WTC11 (cell line): Measurements from ENCODE around the gene ITPK1.

Experiments used
- CBFB ChIP-seq: sonication (generic); formaldehyde crosslinking; IDR thresholded peaks from 2 replicates; pipeline ENCODE4 v1.8.1; 2022; ENCODE audit warnings: mild to moderate bottlenecking, low read depth, missing genetic modification reagents
- FOXJ3 ChIP-seq: sonication (generic); formaldehyde crosslinking; IDR thresholded peaks from 2 replicates; pipeline ENCODE4 v1.9.0; 2021; ENCODE audit warnings: missing genetic modification reagents, mild to moderate bottlenecking, borderline replicate concordance
- NR2C2 ChIP-seq: sonication (generic); formaldehyde crosslinking; IDR thresholded peaks from 2 replicates; pipeline ENCODE4 v1.8.0; 2022; ENCODE audit warnings: mild to moderate bottlenecking, missing genetic modification reagents
- NR3C1 ChIP-seq: sonication (generic); formaldehyde crosslinking; conservative IDR thresholded peaks from 2 replicates; pipeline ENCODE4 v1.8.1; 2023; ENCODE audit warnings: low read depth, mild to moderate bottlenecking, missing genetic modification reagents
- TEAD1 ChIP-seq: sonication (generic); formaldehyde crosslinking; IDR thresholded peaks from 2 replicates; pipeline ENCODE4 v1.8.0; 2022; ENCODE audit warnings: mild to moderate bottlenecking, missing genetic modification reagents
- ZNF121 ChIP-seq: sonication (generic); formaldehyde crosslinking; IDR thresholded peaks from 2 replicates; pipeline ENCODE4 v1.8.0; 2023; ENCODE audit warnings: missing genetic modification reagents
- ZNF263 ChIP-seq: sonication (generic); formaldehyde crosslinking; IDR thresholded peaks from 2 replicates; pipeline ENCODE4 v1.8.1; 2022; ENCODE audit warnings: low read depth, mild to moderate bottlenecking, moderate library complexity, missing genetic modification reagents
- TF ChIP-seq, protein P1 (sequence below): sonication (generic); formaldehyde crosslinking; IDR thresholded peaks from 2 replicates; pipeline ENCODE4 v1.8.1; 2022; ENCODE audit warnings: missing genetic modification reagents, borderline replicate concordance
- TF ChIP-seq, protein P2 (sequence below): fragments of 200-600 bp; IDR thresholded peaks from 2 replicates; pipeline ENCODE4 v1.8.0; 2022; ENCODE audit warnings: antibody characterized with exemption
- TF ChIP-seq, protein P3 (sequence below): sonication (generic); formaldehyde crosslinking; IDR thresholded peaks from 2 replicates; pipeline ENCODE4 v1.8.1; 2023; ENCODE audit warnings: mild to moderate bottlenecking, missing genetic modification reagents
- TF ChIP-seq, protein P4 (sequence below): sonication (generic); formaldehyde crosslinking; IDR thresholded peaks from 2 replicates; pipeline ENCODE4 v1.8.0; 2022; ENCODE audit warnings: missing genetic modification reagents
- TF ChIP-seq, protein P5 (sequence below): sonication (generic); formaldehyde crosslinking; IDR thresholded peaks from 2 replicates; pipeline ENCODE4 v1.8.1; 2023; ENCODE audit warnings: mild to moderate bottlenecking, missing genetic modification reagents, moderate library complexity
- TF ChIP-seq, protein P6 (sequence below): sonication (generic); formaldehyde crosslinking; IDR thresholded peaks from 2 replicates; pipeline ENCODE4 v1.8.1; 2023; ENCODE audit warnings: mild to moderate bottlenecking, missing genetic modification reagents, moderate library complexity
- TF ChIP-seq, protein P7 (sequence below): sonication (generic); formaldehyde crosslinking; IDR thresholded peaks from 2 replicates; pipeline ENCODE4 v1.8.1; 2022; ENCODE audit warnings: low read depth, missing genetic modification reagents, borderline replicate concordance

DNA sequence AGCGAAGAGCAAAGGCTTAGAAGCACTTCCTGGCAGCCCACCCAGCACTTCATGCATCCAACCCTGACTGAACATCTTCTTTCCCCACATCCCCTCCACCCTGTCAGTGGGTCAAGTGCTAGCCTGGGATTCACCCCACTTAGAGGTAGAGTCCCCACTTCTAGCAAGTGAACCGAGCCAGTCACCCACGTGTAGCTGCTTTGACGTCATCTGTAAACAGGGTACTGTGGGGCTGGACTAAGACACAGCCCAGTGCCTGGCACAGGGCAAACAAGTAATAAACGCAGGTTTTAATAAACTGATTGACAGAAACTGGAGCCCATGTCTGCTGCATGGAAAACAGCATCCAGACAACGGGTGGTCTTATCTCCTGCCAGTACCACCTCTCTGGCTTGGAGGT is 61.7 kb downstream of the ITPK1 start:
- no peak for TF ChIP-seq NR2C2
- TF ChIP-seq, protein P1, sequence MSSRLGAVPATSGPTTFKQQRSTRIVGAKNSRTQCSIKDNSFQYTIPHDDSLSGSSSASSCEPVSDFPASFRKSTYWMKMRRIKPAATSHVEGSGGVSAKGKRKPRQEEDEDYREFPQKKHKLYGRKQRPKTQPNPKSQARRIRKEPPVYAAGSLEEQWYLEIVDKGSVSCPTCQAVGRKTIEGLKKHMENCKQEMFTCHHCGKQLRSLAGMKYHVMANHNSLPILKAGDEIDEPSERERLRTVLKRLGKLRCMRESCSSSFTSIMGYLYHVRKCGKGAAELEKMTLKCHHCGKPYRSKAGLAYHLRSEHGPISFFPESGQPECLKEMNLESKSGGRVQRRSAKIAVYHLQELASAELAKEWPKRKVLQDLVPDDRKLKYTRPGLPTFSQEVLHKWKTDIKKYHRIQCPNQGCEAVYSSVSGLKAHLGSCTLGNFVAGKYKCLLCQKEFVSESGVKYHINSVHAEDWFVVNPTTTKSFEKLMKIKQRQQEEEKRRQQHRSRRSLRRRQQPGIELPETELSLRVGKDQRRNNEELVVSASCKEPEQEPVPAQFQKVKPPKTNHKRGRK: no peak
- TF ChIP-seq, protein P2, sequence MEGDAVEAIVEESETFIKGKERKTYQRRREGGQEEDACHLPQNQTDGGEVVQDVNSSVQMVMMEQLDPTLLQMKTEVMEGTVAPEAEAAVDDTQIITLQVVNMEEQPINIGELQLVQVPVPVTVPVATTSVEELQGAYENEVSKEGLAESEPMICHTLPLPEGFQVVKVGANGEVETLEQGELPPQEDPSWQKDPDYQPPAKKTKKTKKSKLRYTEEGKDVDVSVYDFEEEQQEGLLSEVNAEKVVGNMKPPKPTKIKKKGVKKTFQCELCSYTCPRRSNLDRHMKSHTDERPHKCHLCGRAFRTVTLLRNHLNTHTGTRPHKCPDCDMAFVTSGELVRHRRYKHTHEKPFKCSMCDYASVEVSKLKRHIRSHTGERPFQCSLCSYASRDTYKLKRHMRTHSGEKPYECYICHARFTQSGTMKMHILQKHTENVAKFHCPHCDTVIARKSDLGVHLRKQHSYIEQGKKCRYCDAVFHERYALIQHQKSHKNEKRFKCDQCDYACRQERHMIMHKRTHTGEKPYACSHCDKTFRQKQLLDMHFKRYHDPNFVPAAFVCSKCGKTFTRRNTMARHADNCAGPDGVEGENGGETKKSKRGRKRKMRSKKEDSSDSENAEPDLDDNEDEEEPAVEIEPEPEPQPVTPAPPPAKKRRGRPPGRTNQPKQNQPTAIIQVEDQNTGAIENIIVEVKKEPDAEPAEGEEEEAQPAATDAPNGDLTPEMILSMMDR: no peak
- no peak for TF ChIP-seq TEAD1 (CRISPR knock-in tag)
- no peak for TF ChIP-seq CBFB (CRISPR knock-in tag)
- TF ChIP-seq, protein P3, sequence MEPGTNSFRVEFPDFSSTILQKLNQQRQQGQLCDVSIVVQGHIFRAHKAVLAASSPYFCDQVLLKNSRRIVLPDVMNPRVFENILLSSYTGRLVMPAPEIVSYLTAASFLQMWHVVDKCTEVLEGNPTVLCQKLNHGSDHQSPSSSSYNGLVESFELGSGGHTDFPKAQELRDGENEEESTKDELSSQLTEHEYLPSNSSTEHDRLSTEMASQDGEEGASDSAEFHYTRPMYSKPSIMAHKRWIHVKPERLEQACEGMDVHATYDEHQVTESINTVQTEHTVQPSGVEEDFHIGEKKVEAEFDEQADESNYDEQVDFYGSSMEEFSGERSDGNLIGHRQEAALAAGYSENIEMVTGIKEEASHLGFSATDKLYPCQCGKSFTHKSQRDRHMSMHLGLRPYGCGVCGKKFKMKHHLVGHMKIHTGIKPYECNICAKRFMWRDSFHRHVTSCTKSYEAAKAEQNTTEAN (CRISPR knock-in tag): no peak
- TF ChIP-seq, protein P4, sequence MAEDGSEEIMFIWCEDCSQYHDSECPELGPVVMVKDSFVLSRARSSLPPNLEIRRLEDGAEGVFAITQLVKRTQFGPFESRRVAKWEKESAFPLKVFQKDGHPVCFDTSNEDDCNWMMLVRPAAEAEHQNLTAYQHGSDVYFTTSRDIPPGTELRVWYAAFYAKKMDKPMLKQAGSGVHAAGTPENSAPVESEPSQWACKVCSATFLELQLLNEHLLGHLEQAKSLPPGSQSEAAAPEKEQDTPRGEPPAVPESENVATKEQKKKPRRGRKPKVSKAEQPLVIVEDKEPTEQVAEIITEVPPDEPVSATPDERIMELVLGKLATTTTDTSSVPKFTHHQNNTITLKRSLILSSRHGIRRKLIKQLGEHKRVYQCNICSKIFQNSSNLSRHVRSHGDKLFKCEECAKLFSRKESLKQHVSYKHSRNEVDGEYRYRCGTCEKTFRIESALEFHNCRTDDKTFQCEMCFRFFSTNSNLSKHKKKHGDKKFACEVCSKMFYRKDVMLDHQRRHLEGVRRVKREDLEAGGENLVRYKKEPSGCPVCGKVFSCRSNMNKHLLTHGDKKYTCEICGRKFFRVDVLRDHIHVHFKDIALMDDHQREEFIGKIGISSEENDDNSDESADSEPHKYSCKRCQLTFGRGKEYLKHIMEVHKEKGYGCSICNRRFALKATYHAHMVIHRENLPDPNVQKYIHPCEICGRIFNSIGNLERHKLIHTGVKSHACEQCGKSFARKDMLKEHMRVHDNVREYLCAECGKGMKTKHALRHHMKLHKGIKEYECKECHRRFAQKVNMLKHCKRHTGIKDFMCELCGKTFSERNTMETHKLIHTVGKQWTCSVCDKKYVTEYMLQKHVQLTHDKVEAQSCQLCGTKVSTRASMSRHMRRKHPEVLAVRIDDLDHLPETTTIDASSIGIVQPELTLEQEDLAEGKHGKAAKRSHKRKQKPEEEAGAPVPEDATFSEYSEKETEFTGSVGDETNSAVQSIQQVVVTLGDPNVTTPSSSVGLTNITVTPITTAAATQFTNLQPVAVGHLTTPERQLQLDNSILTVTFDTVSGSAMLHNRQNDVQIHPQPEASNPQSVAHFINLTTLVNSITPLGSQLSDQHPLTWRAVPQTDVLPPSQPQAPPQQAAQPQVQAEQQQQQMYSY (CRISPR knock-in tag): no peak
- no peak for TF ChIP-seq NR3C1 (CRISPR knock-in tag)
- TF ChIP-seq ZNF263 (CRISPR knock-in tag): no peak
- TF ChIP-seq, protein P5, sequence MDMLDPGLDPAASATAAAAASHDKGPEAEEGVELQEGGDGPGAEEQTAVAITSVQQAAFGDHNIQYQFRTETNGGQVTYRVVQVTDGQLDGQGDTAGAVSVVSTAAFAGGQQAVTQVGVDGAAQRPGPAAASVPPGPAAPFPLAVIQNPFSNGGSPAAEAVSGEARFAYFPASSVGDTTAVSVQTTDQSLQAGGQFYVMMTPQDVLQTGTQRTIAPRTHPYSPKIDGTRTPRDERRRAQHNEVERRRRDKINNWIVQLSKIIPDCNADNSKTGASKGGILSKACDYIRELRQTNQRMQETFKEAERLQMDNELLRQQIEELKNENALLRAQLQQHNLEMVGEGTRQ (CRISPR knock-in tag): no peak
- TF ChIP-seq FOXJ3 (CRISPR knock-in tag): no peak
- no peak for TF ChIP-seq ZNF121 (CRISPR knock-in tag)
- TF ChIP-seq, protein P6, sequence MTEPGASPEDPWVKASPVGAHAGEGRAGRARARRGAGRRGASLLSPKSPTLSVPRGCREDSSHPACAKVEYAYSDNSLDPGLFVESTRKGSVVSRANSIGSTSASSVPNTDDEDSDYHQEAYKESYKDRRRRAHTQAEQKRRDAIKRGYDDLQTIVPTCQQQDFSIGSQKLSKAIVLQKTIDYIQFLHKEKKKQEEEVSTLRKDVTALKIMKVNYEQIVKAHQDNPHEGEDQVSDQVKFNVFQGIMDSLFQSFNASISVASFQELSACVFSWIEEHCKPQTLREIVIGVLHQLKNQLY: no peak
- TF ChIP-seq, protein P7, sequence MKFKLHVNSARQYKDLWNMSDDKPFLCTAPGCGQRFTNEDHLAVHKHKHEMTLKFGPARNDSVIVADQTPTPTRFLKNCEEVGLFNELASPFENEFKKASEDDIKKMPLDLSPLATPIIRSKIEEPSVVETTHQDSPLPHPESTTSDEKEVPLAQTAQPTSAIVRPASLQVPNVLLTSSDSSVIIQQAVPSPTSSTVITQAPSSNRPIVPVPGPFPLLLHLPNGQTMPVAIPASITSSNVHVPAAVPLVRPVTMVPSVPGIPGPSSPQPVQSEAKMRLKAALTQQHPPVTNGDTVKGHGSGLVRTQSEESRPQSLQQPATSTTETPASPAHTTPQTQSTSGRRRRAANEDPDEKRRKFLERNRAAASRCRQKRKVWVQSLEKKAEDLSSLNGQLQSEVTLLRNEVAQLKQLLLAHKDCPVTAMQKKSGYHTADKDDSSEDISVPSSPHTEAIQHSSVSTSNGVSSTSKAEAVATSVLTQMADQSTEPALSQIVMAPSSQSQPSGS (CRISPR knock-in tag): no peak
